GM12892 (cell line): ENCODE data around the gene ACD. TPM values are rescaled to one million over a fixed set of nuclear protein-coding genes. Genes with fewer than 3 reads are reported as not detected.
"Not testable (repeated sequence)": the region's sequence is repeated elsewhere in the genome, so short reads cannot be mapped to it uniquely, and the experiment has no call there.

Source experiments
- DNase-seq: peaks from one replicate; pipeline ENCODE4 v3.0.0; 2011; ENCODE audit not compliant: insufficient read length
- FAIRE-seq: peaks from 2 replicates; lab custom pipeline; 2011; peaks lifted over from hg19 to GRCh38; lab: Jason Lieb, UNC
- POLR2A ChIP-seq: IDR thresholded peaks from 2 replicates; pipeline ENCODE4 v1.6.1; 2011; ENCODE audit warnings: low read depth, low read length, control low read depth
- POLR2AphosphoS5 ChIP-seq: IDR thresholded peaks from 2 replicates; pipeline ENCODE4 v1.6.1; 2011; ENCODE audit warnings: low read depth, low read length, control low read depth
- TAF1 ChIP-seq: IDR thresholded peaks from 2 replicates; pipeline ENCODE4 v1.6.1; 2011; ENCODE audit warnings: low read depth, mild to moderate bottlenecking, control low read depth, low read length, borderline replicate concordance
- polyA plus RNA-seq: library from polyadenylated mRNA; unstranded; fragments of >200 nt; gene quantifications from one replicate; pipeline ENCODE4 v1.2.1, GENCODE V29; 2012; ENCODE audit warnings: missing spikeins, inconsistent platforms; ENCODE audit not compliant: missing spikeins

ACD gene
- 20.4 TPM for polyA plus RNA-seq

DNA sequence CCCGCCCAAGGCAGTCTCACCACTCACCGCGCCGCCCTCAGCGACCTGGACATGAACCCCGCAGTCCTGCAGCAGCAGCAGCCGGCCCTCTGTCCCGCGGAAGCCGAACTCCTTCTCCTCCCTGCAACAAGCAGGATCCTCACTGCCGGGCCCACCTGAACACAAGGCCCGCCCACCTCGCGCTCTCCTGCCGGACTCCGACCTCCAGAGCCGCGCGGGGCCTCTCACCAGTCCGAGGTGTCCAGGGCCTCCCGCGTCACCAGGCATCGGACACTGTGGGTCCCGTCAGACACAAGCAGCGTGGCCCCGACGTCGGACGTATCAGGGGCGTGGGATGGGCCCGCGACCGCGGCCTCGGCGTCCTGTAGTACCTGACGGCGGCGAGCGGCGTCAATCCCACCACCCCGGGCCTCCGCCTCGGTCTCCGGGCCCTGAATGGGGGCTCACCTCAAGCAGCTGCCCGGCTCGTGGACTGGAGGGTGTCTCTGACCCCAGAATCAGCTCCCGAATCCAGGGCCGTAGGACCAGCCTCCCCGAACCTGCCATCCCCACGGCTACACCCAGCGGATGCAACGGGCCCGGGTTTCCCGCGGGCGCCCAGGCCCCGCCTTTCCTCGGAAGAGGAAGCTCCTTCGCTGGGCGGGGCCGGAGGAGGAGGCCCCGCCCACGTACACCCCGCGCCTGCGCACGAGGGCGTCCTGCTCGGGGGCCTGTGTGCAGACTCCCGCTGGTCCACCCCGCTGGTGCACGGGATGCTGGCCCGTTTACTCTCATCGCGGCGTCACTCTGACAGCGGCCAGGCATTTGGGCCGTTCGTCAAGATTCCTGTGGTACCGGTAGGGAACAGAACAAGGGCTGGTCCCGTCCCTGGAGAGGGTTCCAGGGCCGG, at the start of gene ACD:
Gene ACD, minus strand, starts transcription at position 586 of the 889 bp plus-strand sequence. Its CDS starts 40 bp downstream, at position 546.
- no peak; the same call in 1 of the 2 replicates for TF ChIP-seq POLR2AphosphoS5
- peak; percentile 75 for TF ChIP-seq POLR2A
- TF ChIP-seq TAF1, result peak; percentile 28; the same call in 1 of the 2 replicates
- DNase-seq (peak; percentile 100), FAIRE-seq (no peak)

DNA sequence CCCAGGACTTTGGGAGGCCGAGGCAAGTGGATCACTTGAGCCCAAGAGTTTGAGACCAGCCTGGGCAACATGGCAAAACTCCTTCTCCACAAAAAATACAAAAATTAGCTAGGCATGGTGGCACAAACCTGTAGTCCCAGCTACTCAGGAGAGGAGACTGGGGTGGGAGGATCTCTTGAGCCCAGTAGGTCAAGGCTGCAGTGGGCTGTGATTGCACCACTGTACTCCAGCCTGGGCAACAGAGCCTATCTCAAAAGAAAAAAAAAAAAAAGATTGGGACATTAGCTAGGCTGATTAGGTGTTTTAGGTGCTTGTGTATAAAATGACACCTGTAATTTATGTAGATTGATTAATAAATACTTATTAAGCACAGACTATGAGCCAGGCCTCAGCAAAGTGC, 49.0 kb upstream of the ACD start:
- no peak for DNase-seq

DNA sequence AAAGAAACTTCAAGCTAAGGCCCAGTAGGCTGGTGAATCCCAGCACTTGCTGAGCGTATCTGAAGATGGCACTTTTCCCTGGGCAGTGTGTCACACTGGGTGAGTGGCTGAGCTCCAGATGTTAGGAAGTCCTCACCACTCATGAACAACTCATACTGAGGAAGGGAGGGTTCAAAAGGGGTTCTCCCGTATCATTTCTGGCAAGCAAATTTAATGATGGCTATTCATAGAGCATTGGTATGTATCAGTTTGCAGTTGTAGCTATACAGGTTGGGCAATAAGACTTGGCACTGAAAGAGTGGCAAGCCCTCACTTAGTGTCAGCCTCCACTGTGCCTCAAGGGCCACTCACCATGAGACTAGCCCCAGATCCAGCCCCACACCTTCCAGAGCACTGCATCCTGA, 48.3 kb upstream of the ACD start:
- no peak for DNase-seq
- FAIRE-seq, result no peak
- TF ChIP-seq POLR2A, result no peak
- TF ChIP-seq TAF1, result no peak
- TF ChIP-seq POLR2AphosphoS5, result no peak

More for the DNA sequence above, 49.0 kb upstream of the ACD start:
- FAIRE-seq, result no peak
- TF ChIP-seq POLR2AphosphoS5, result no peak
- TF ChIP-seq TAF1, result no peak

DNA sequence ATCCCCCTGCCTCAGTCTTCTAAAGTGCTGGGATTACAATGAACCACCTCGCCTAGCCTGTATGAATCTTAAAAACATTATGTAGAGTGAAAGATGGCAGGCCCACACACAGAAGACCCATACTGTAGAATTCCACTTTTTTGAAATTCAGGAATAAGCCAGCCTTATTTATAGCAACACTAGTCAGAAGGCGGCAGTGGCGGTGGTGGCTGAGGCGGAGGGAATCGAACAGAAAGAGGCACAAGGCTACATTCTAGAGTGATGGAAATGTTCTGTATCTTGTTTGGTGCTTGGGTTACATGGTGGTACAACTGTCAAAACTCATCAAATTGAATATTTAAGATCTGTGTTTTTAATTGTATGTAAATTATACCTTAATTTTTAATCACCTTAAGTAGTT, 47.7 kb upstream of the ACD start:
- TF ChIP-seq POLR2AphosphoS5 (no peak), POLR2A (no peak), TAF1 (no peak)

DNA sequence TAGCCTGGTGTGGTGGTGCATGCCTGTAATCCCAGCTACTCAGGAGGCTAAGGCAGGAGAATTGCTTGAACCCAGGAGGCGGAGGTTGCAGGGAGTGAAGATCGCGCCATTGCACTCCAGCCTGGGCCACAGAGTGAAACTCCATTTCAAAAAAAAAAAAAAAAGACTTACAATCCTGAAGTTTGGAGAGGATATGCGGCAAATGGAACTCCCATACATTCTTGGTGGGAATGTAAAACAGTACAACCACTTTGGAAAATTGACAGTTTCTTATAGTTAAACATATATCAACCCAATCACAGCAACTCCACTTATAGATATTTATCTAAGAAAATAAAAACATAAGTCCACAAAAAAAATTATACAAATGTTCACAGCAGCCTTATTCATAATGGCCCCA, 47.1 kb upstream of the ACD start:
- FAIRE-seq, result no peak
- TF ChIP-seq POLR2A (no peak), POLR2AphosphoS5 (no peak)
- DNase-seq, result no peak

More for the DNA sequence above, 47.7 kb upstream of the ACD start:
- FAIRE-seq (no peak), DNase-seq (no peak)

DNA sequence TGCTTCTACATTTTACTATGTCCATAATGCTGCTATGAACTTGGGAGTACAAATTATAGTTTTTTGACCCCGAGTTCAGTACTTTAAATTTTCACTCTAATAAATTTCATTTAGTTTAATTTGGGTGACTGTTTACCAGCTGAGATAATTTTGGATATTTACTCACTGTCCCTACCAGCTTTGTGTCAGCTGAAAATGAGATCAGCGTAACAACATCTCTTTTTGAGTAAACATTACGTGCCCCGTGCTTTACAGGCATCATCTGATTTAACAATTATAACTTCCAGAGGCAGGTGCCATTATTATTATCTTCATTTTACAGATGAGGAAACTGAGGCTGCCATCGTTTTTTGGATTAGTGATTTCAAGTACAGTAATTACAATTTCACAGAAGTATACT, 44.0 kb upstream of the ACD start:
- FAIRE-seq (no peak), DNase-seq (no peak)
- TF ChIP-seq POLR2AphosphoS5 (no peak), POLR2A (no peak), TAF1 (no peak)

DNA sequence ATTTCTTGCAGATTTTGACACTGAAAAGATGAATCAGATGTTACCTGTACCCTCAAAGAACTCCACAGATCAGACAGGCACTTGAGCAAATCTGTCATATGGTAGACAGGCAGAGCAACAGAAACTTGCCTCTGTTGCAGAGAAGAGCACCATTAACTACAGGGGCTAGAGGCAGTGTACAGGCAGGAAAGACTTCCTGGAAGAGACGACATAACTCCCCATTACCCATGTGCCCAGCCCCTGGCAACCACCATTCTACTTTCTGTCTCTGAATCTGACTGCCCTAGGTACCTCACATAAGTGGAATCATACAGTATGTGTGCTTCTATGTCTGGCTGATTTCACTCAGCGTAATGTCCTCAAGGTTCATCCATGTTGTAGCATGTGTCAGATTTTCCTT, 43.6 kb upstream of the ACD start:
- FAIRE-seq (no peak), DNase-seq (no peak)
- no peak for TF ChIP-seq POLR2AphosphoS5

DNA sequence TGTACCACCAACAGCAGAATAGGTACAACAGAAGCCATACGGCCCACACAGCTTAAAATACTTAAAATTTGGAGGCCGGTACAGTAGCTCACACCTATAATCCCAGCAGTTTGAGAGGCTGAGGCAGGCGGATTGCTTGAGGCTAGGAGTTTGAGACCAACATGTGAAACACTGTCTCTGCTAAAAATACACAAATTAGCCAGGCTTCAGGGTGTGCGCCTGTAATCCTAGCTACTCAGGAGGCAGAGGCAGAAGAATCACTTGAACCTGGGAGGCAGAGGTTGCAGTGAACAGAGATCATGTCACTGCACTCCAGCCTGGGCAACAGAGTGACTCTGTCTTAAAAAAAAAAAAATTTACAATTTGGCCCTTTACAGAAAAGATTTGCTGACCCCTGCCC, 42.1 kb upstream of the ACD start:
- no peak for DNase-seq
- TF ChIP-seq POLR2AphosphoS5, result no peak
- TF ChIP-seq POLR2A, result no peak
- no peak for TF ChIP-seq TAF1
- no peak for FAIRE-seq

DNA sequence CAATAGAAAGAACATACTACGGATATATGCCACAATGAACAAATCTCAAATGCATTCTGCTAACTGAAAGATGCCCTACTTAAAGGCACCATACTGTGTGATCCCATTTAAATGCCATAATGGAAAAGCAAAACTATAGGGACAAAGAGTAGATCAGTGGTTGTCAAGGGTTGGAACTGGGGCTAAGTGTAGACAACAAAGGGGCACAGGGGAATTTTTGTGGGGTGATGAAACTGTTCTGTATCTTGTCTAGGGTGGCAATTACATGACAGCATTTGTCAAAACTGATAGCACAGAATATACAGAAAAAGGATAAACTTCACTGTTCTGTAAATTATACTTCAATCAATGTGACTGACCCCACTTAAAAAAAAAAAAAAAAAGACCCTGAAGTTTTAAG, 41.4 kb upstream of the ACD start:
- TF ChIP-seq TAF1 (no peak), POLR2A (no peak), POLR2AphosphoS5 (no peak)
- FAIRE-seq, result no peak
- no peak for DNase-seq

DNA sequence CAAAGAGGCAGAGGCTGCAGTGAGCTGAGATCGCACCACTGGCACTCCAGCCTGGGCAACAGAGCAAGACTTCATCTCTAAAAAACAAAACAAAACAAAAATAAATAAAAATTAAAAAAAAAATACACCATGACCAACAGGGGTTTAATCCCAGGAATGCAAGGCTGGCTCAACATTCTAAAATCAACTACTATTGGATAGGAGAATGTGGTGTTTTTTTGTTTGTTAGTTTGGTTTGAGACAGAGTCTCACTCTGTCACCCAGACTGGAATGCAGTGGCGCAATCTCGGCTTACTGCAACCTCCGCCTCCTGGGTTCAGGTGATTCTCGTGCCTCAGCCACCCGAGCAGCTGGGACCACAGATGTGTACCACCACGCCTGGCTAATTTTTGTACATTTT, 39.2 kb upstream of the ACD start:
- no peak for DNase-seq
- TF ChIP-seq POLR2A (no peak), POLR2AphosphoS5 (no peak), TAF1 (no peak)
- no peak for FAIRE-seq

DNA sequence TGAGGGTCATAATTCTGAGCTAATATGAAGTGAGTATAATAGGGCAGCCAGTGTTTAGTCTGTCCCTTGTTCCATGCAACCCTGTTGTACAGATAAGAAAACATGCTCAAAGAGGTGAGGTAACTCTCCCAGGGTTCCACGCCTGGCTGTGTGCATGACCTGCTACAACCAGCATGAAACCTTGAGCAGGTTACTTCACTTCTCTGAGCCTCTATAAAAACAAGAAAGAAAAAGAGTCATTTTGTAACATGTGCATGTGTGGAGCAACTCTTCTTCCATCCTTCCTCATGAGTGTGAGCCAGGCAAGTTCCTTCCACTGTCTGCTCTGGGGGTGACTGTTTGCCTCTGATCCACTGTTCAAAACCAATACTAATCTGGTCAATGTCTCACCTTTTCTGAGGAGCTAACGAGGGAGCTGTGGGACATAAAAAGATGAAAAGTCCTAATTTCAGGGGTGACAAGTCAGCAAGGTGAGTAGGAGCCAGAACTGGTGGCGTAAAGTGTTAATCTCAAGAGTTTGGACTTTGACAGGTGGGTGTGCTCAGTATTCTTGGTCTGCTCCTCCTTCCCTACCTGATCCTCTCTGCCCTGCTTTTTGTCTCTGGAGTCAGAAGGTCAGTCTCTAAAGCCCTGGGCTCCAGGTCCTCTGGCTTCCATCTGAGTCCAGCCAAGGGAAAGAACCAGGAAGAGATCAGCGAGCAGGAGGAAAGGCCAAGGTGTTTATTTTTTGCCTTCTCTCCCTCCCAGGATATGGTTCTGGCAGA, 37.5 kb upstream of the ACD start:
- FAIRE-seq, result no peak
- no peak for DNase-seq
- TF ChIP-seq POLR2A (no peak), TAF1 (no peak), POLR2AphosphoS5 (no peak)

DNA sequence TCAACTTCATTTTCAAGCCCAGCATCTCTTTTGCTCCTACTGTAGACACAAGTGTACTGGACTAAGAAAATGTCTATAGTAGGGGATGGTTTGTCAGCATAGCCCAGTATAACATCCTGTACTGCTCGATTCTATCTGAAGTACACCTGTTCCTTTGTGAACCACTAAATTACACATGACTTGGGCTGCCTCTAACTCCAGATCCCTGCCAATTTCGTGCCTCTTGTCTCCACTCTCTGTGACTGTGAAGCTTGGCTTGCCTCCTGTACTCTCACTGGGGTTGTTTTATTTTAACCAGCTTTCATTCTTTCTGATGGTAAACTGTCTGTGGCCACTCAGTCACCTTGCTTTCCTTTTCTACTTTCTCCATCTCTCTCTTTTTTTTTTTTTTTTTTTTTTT, 34.6 kb upstream of the ACD start:
- TF ChIP-seq POLR2AphosphoS5, result no peak
- TF ChIP-seq TAF1, result no peak
- TF ChIP-seq POLR2A, result no peak
- FAIRE-seq (no peak), DNase-seq (no peak)

DNA sequence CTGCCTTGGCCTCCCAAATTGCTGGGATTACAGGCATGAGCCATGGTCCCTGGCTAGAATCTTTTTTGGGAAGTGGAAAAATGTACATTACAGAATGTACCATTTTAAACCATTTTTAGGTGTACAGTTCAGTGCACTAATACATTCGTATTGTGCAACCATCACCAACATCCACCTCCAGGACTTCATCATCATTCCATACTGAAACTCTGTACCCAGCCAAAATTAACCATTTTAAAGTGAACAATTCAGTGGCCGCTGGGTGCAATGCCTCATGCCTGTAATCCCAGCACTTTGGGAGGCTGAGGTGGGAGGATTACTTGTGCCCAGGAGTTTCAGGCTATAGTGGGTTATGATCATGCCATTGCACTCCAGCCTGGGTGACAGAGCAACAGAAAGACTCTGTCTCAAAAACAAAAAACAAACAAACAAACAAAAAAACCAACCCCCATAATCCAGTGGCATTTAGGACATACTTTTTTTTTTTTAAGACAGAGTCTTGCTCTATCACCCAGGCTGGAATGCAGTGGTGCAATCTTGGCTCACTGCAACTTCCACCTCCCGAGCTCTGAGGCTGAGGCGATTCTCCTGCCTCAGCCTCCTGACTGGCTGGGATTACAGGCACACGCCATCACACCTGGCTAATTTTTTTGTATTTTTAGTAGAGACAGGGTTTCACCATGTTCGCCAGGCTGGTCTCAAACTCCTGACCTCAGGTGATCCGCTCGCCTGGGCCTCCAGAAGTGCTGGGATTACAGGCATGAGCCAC, 33.6 kb upstream of the ACD start:
- FAIRE-seq, result not testable (repeated sequence)

More for the DNA sequence above, 33.6 kb upstream of the ACD start:
- DNase-seq, result not testable (repeated sequence)
